RWPE2 (cell line): ENCODE measurements around the gene FBXO41.

Experiments used
- ATAC-seq: fragments of 200-7000 bp; cut with Tn5 transposase; 3 replicates; pipeline ENCODE4 v1.9.1; 2021; ENCODE audit warnings: low read depth
- DNase-seq: peaks from one replicate; pipeline ENCODE4 v3.0.0-alpha.2; 2020; ENCODE audit warnings: low spot score
- H3K27ac ChIP-seq: fragments of 450-650 bp; 2 replicates; pipeline ENCODE4 v1.5.1; 2017; ENCODE audit warnings: mild to moderate bottlenecking; ENCODE audit not compliant: poor library complexity, severe bottlenecking
- H3K27me3 ChIP-seq: fragments of 250-450 bp; sonication (Bioruptor Pico); 2 replicates; pipeline ENCODE4 v1.5.1; 2021; ENCODE audit warnings: mild to moderate bottlenecking, moderate library complexity; ENCODE audit not compliant: insufficient read depth, poor library complexity, severe bottlenecking
- H3K36me3 ChIP-seq: fragments of 250-450 bp; sonication (Bioruptor Pico); 2 replicates; pipeline ENCODE4 v1.5.1; 2020; ENCODE audit warnings: low read depth, mild to moderate bottlenecking, moderate library complexity
- H3K4me1 ChIP-seq: fragments of 250-450 bp; sonication (Bioruptor Pico); 2 replicates; pipeline ENCODE4 v1.5.1; 2021; ENCODE audit warnings: mild to moderate bottlenecking, moderate library complexity; ENCODE audit not compliant: insufficient read depth, poor library complexity, severe bottlenecking
- H3K4me3 ChIP-seq: fragments of 250-450 bp; sonication (Bioruptor Pico); 2 replicates; pipeline ENCODE4 v1.5.1; 2021; ENCODE audit warnings: mild to moderate bottlenecking, moderate library complexity; ENCODE audit not compliant: severe bottlenecking
- H3K9me3 ChIP-seq: fragments of 250-450 bp; sonication (Bioruptor Pico); 2 replicates; pipeline ENCODE4 v1.5.1; 2021; ENCODE audit warnings: mild to moderate bottlenecking, moderate library complexity; ENCODE audit not compliant: severe bottlenecking
- TF ChIP-seq, protein P1 (sequence below): fragments of 450-650 bp; IDR thresholded peaks from one replicate; pipeline ENCODE4 v1.5.1; 2017; ENCODE audit warnings: mild to moderate bottlenecking, moderate library complexity; ENCODE audit not compliant: poor library complexity, severe bottlenecking

Gene FBXO41, protein sequence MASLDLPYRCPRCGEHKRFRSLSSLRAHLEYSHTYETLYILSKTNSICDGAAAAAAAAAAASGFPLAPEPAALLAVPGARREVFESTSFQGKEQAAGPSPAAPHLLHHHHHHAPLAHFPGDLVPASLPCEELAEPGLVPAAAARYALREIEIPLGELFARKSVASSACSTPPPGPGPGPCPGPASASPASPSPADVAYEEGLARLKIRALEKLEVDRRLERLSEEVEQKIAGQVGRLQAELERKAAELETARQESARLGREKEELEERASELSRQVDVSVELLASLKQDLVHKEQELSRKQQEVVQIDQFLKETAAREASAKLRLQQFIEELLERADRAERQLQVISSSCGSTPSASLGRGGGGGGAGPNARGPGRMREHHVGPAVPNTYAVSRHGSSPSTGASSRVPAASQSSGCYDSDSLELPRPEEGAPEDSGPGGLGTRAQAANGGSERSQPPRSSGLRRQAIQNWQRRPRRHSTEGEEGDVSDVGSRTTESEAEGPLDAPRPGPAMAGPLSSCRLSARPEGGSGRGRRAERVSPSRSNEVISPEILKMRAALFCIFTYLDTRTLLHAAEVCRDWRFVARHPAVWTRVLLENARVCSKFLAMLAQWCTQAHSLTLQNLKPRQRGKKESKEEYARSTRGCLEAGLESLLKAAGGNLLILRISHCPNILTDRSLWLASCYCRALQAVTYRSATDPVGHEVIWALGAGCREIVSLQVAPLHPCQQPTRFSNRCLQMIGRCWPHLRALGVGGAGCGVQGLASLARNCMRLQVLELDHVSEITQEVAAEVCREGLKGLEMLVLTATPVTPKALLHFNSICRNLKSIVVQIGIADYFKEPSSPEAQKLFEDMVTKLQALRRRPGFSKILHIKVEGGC

DNA sequence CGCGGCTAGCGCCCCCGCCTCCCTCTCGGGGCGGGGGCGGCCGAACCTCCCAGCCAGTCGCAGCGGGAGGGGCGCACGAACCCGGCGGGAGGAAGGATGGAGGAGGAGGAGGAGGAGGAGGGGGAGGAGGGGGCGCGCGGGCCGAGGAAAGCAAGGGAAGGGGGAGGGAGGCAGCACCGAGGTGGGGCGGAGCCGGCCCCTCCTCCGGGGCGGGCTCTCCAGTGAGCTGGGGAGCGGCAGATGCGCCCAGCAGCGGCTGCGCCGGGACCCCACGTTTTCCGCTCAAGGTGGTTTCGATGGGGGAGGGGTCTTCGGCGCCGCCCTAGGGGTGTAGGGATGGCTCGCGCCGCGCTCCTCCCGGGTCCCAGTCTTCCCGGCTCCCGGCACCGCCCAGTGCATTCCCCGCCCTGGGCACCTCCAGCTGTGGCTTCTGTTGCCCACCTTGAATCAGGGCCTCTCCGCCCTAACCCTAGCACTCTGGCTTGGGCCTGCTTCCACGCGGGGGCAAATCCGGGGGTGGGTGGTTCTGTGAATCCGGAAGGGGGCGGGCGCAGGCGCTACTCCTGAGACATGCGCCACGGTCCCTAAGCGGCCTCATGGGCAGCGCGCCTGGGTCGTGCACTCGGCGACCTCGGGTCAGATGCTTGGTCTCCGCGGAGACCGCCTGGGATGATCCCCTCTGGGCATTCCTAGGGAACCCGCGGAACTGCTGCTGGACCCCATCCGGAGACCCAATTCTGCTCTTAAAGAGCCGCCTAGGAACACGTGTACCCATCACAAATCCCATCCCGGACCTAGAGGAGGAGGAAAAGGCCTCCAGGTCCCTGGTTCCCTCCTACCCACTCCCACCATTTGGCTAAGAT, at the start of gene FBXO41:
FBXO41 (minus strand) TSS at position 183 of the 863 bp plus-strand sequence. CDS start 14,848 bp downstream, outside the sequence.
- DNase-seq (peak; percentile 57), ATAC-seq (peak; percentile 71)
- no peaks in the 10 kb centered on the region for H3K36me3 ChIP-seq
- H3K27ac ChIP-seq = peak within 1 kb of the TSS; percentile 12
- H3K4me1 ChIP-seq = no peaks in the 10 kb centered on the region
- TF ChIP-seq, protein P1, sequence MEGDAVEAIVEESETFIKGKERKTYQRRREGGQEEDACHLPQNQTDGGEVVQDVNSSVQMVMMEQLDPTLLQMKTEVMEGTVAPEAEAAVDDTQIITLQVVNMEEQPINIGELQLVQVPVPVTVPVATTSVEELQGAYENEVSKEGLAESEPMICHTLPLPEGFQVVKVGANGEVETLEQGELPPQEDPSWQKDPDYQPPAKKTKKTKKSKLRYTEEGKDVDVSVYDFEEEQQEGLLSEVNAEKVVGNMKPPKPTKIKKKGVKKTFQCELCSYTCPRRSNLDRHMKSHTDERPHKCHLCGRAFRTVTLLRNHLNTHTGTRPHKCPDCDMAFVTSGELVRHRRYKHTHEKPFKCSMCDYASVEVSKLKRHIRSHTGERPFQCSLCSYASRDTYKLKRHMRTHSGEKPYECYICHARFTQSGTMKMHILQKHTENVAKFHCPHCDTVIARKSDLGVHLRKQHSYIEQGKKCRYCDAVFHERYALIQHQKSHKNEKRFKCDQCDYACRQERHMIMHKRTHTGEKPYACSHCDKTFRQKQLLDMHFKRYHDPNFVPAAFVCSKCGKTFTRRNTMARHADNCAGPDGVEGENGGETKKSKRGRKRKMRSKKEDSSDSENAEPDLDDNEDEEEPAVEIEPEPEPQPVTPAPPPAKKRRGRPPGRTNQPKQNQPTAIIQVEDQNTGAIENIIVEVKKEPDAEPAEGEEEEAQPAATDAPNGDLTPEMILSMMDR = no peak
- no peaks in the 10 kb centered on the region for H3K9me3 ChIP-seq
- peak within 1 kb of the TSS; percentile 82 for H3K4me3 ChIP-seq
- H3K27me3 ChIP-seq = peaks cover 4% of the 10 kb centered on the region

DNA sequence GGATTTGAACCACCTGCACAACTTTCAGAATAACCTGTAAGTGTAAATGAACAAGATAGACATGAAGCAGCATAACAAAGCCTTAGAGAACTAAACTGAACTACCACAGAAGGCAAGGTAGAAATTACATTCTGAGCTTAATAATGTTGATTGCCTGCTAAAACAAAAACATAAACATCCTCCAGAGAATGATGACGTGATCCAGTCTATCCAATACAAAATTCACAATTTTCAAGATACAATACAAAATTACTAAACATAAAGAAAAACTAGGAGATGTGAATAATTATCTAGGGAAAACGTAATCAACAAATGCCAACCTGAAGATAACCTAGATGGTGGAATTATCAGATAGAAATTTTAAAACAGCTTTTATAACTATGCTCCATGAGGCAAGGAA, 49.8 kb upstream of the FBXO41 start:
- no peak overlapping the region for H3K4me3 ChIP-seq
- H3K4me1 ChIP-seq = no peaks in the 10 kb centered on the region
- DNase-seq (no peak), ATAC-seq (no peak)
- no peaks in the 10 kb centered on the region for H3K9me3 ChIP-seq
- H3K27me3 ChIP-seq = peaks cover 7% of the 10 kb centered on the region
- H3K36me3 ChIP-seq = no peaks in the 10 kb centered on the region
- H3K27ac ChIP-seq = no peak overlapping the region
- TF ChIP-seq, protein P1 = no peak

DNA sequence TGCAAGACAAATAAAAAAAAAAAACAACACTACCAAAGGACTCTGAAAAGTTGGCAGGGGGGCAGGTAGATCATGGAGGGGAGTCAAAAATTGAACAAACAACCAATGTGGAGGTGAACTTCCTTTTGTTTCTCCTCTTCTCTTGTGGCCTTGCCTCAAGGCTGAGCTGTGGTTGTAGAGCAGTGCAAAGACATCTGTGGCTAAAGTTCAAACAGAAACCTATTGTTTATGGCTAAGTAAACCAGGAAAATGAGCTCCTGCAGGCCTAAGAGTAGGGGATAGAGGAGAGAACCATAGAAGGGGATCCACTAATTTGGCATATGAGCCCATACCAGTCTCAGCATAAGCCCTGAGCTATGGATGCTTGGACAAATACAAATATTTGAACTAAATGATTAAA, 49.3 kb upstream of the FBXO41 start:
- H3K9me3 ChIP-seq = no peaks in the 10 kb centered on the region
- no peaks in the 10 kb centered on the region for H3K36me3 ChIP-seq
- ATAC-seq = no peak
- peaks cover 7% of the 10 kb centered on the region for H3K27me3 ChIP-seq
- H3K4me3 ChIP-seq = no peak overlapping the region
- TF ChIP-seq, protein P1 = no peak
- no peak overlapping the region for H3K27ac ChIP-seq
- no peaks in the 10 kb centered on the region for H3K4me1 ChIP-seq
- DNase-seq = no peak

DNA sequence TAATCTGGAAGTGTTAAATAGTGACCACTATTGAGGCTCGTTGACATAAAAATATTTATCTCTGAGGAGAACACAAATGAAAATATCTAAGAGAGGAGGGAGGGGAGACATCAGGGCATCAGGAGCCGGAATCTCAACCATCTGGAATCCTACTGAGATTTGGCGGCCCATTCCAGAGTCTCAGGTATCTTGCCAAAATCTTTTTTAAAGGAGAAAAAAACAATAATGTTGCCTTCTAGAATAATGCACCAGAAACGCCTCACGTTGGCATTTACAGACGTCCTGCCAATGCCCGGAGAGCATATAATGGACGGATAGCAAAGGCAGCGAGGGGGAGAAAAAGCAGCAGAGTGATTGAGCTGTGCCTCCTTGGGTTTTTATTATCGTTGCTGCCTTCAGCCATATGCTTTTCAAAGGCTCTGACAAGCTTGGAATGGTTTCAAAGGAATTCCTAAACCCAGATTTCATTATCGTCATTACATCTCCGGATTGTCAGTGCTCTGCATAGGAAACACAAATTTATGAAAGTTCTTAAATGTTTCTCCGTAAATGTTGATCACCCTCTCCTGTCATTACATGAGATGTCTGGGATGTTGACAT, 39.9 kb upstream of the FBXO41 start:
- Histone ChIP-seq H3K4me1 (no peaks in the 10 kb centered on the region), H3K27me3 (peaks cover 34% of the 10 kb centered on the region), H3K27ac (no peak overlapping the region), H3K4me3 (no peak overlapping the region), H3K9me3 (no peaks in the 10 kb centered on the region), H3K36me3 (no peaks in the 10 kb centered on the region)
- TF ChIP-seq, protein P1 = no peak
- ATAC-seq = no peak
- DNase-seq = no peak
